ENCODE data around the gene CCDC159. TPM values are rescaled to one million over a fixed set of nuclear protein-coding genes. Genes with fewer than 3 reads are reported as not detected.

CCDC159 gene
- total RNA-seq, 1 experiment from 2014 or later: 9.4 TPM

- peak in 1 of 2 experiments; percentile 61 for DNase-seq
- POLR2A ChIA-PET (ENCODE audit: unreplicated experiment): no interaction called here
- no peak for TF ChIP-seq EZH2 (IDR thresholded peaks at IDR 0.05; ENCODE audit: low read depth)
- TF ChIP-seq, protein P1, sequence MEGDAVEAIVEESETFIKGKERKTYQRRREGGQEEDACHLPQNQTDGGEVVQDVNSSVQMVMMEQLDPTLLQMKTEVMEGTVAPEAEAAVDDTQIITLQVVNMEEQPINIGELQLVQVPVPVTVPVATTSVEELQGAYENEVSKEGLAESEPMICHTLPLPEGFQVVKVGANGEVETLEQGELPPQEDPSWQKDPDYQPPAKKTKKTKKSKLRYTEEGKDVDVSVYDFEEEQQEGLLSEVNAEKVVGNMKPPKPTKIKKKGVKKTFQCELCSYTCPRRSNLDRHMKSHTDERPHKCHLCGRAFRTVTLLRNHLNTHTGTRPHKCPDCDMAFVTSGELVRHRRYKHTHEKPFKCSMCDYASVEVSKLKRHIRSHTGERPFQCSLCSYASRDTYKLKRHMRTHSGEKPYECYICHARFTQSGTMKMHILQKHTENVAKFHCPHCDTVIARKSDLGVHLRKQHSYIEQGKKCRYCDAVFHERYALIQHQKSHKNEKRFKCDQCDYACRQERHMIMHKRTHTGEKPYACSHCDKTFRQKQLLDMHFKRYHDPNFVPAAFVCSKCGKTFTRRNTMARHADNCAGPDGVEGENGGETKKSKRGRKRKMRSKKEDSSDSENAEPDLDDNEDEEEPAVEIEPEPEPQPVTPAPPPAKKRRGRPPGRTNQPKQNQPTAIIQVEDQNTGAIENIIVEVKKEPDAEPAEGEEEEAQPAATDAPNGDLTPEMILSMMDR (conservative IDR thresholded peaks at IDR 0.05): peak; percentile 61; the same call in 1 of the 2 replicates
- Histone ChIP-seq H3K36me3 (ENCODE audit: low read depth) (no peaks in the 10 kb centered on the region), H3F3A (ENCODE audit: insufficient read depth, low read depth) (peaks cover 34% of the 10 kb centered on the region), H3K27ac (no peak overlapping the region), H4K20me1 (ENCODE audit: insufficient read depth) (no peaks in the 10 kb centered on the region), H3K9me3 (ENCODE audit: insufficient read depth, low read depth) (no peaks in the 10 kb centered on the region), H3K4me3 (peak overlapping the region; percentile 59; the same call in 1 of the 2 replicates), H2AFZ (peak overlapping the region; percentile 70), H3K9me2 (ENCODE audit: insufficient read depth) (no peaks in the 10 kb centered on the region), H3K27me3 (ENCODE audit: insufficient read depth, low read depth) (no peaks in the 10 kb centered on the region), H3K4me2 (peak overlapping the region; percentile 87), H3K79me2 (ENCODE audit: low read depth) (no peaks in the 10 kb centered on the region), H3K4me1 (replicated peaks; ENCODE audit: insufficient read depth) (peaks cover 44% of the 10 kb centered on the region)
- intact Hi-C loops (cut with micrococcal nuclease; ENCODE audit: unreplicated experiment): loop anchor here (1.0 to 5.0 kb wide), 2 partner anchors 39 to 94 kb away; no protein-coding TSS in a partner anchor
- CTCF ChIA-PET: interaction anchor here (0.6 to 1.8 kb wide), 10 partner anchors 8 to 1109 kb away, joined by 3 to 14 read pairs (median 6); partner anchors contain the start of genes ODAD3, PRKCSH, RGL3 and SWSAP1
- no TSS peak for BruUV-seq (replicated peaks)
Measured at GRCh38 chr19:11382898-11383705, 36.8 kb downstream of the CCDC159 start.

DNA sequence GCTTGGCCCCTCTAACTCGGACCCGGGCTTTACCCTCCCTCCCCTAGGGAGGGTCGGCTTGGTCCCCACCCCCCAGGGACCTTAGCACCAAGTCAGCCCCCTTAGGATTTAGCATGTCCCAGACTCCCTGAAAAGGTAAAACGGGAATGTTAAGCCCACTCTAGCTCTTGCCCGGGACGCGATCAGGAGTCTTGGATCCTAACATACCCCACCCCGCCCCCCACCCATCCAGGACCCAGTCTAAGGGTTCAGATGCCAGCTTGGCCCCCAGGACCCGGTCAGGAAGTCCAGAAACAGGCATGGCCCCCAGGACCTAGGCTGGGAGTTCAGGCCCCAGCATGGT is 37.4 kb downstream of the CCDC159 start:
- Histone ChIP-seq H3K27ac (no peak overlapping the region), H3K4me3 (peak overlapping the region; percentile 59), H2AFZ (peak overlapping the region; percentile 70), H3K9me2 (ENCODE audit: insufficient read depth) (no peaks in the 10 kb centered on the region), H3K4me2 (peak overlapping the region; percentile 87), H4K20me1 (ENCODE audit: insufficient read depth) (no peaks in the 10 kb centered on the region), H3F3A (ENCODE audit: insufficient read depth, low read depth) (peaks cover 28% of the 10 kb centered on the region), H3K36me3 (ENCODE audit: low read depth) (no peaks in the 10 kb centered on the region), H3K9me3 (ENCODE audit: insufficient read depth, low read depth) (no peaks in the 10 kb centered on the region), H3K79me2 (ENCODE audit: low read depth) (no peaks in the 10 kb centered on the region), H3K27me3 (ENCODE audit: insufficient read depth, low read depth) (no peaks in the 10 kb centered on the region), H3K4me1 (replicated peaks; ENCODE audit: insufficient read depth) (peaks cover 39% of the 10 kb centered on the region)
- no peak for TF ChIP-seq EZH2 (IDR thresholded peaks at IDR 0.05; ENCODE audit: low read depth)
- TF ChIP-seq, protein P1 (conservative IDR thresholded peaks at IDR 0.05): no peak
- DNase-seq: no peak
- POLR2A ChIA-PET (ENCODE audit: unreplicated experiment): interaction anchor here (0.6 kb wide), 1 partner anchor 90 kb away, joined by 5 read pairs; no protein-coding TSS in a partner anchor
- no TSS peak for BruUV-seq (replicated peaks)
- intact Hi-C loops (cut with micrococcal nuclease; ENCODE audit: unreplicated experiment): loop anchor here (1.0 to 5.0 kb wide), 2 partner anchors 39 to 94 kb away; no protein-coding TSS in a partner anchor
- CTCF ChIA-PET: interaction anchor here (0.6 to 1.8 kb wide), 6 partner anchors 9 to 118 kb away, joined by 3 to 7 read pairs (median 7); partner anchors contain the start of genes ODAD3, PRKCSH and SWSAP1

GRCh38 chr19:11384778-11385129 is 38.4 kb downstream of the CCDC159 start:
- Histone ChIP-seq H2AFZ (no peak overlapping the region), H3K4me3 (no peak overlapping the region), H3K27me3 (ENCODE audit: insufficient read depth, low read depth) (no peaks in the 10 kb centered on the region), H3K36me3 (ENCODE audit: low read depth) (no peaks in the 10 kb centered on the region), H3F3A (ENCODE audit: insufficient read depth, low read depth) (peaks cover 19% of the 10 kb centered on the region; the same call in 1 of the 2 replicates), H4K20me1 (ENCODE audit: insufficient read depth) (no peaks in the 10 kb centered on the region), H3K79me2 (ENCODE audit: low read depth) (no peaks in the 10 kb centered on the region), H3K27ac (no peak overlapping the region), H3K9me3 (ENCODE audit: insufficient read depth, low read depth) (no peaks in the 10 kb centered on the region), H3K4me2 (peak overlapping the region; percentile 87), H3K4me1 (replicated peaks; ENCODE audit: insufficient read depth) (peaks cover 28% of the 10 kb centered on the region), H3K9me2 (ENCODE audit: insufficient read depth) (no peaks in the 10 kb centered on the region)
- no peak for DNase-seq
- POLR2A ChIA-PET (ENCODE audit: unreplicated experiment): interaction anchor here (0.6 kb wide), 1 partner anchor 88 kb away, joined by 5 read pairs; no protein-coding TSS in a partner anchor
- TF ChIP-seq EZH2 (IDR thresholded peaks at IDR 0.05; ENCODE audit: low read depth): no peak
- TF ChIP-seq, protein P1 (conservative IDR thresholded peaks at IDR 0.05): no peak
- BruUV-seq (replicated peaks): no TSS peak
- intact Hi-C loops (cut with micrococcal nuclease; ENCODE audit: unreplicated experiment): loop anchor here (5.0 kb wide), 1 partner anchor 93 kb away; no protein-coding TSS in a partner anchor
- CTCF ChIA-PET: interaction anchor here (0.6 to 1.2 kb wide), 2 partner anchors 119 to 171 kb away, joined by 3 to 7 read pairs; no protein-coding TSS in a partner anchor
